ENCODE data around the gene JAK1. TPM values are rescaled to one million over a fixed set of nuclear protein-coding genes. Genes with fewer than 3 reads are reported as not detected.

Gene JAK1
- total and polyA plus RNA-seq, 12 donors, result 23.4 to 155 (median 91.1) TPM

- intact Hi-C loops (cut with DNase I), result no loop called here
- H3K9me3 ChIP-seq (replicated peaks in 1 of 3), result no peaks in the 10 kb centered on the region
- no peak for DNase-seq
- H3K27me3 ChIP-seq, result no peaks in the 10 kb centered on the region
- TF ChIP-seq, protein P1, sequence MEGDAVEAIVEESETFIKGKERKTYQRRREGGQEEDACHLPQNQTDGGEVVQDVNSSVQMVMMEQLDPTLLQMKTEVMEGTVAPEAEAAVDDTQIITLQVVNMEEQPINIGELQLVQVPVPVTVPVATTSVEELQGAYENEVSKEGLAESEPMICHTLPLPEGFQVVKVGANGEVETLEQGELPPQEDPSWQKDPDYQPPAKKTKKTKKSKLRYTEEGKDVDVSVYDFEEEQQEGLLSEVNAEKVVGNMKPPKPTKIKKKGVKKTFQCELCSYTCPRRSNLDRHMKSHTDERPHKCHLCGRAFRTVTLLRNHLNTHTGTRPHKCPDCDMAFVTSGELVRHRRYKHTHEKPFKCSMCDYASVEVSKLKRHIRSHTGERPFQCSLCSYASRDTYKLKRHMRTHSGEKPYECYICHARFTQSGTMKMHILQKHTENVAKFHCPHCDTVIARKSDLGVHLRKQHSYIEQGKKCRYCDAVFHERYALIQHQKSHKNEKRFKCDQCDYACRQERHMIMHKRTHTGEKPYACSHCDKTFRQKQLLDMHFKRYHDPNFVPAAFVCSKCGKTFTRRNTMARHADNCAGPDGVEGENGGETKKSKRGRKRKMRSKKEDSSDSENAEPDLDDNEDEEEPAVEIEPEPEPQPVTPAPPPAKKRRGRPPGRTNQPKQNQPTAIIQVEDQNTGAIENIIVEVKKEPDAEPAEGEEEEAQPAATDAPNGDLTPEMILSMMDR (IDR thresholded peaks at IDR 0.05), result no peak
- no peak for TF ChIP-seq POLR2A (IDR thresholded peaks at IDR 0.05)
- H3K36me3 ChIP-seq (replicated peaks in 1 of 2), result no peaks in the 10 kb centered on the region
- no peak overlapping the region for H3K4me3 ChIP-seq
- peaks cover 7 to 36% of the 10 kb centered on the region in 2 donors for H3K4me1 ChIP-seq (replicated peaks in 1 of 2)
- no peak overlapping the region for H3K27ac ChIP-seq
- 56 to 63% (median 61%) methylated on average over 4 of the region's 4 CpGs for WGBS, 4 donors
Observed at GRCh38 chr1:64942118-64942517, 24.2 kb downstream of the JAK1 start.

GRCh38 chr1:64941461-64942117 is 24.8 kb downstream of the JAK1 start:
- Histone ChIP-seq H3K27ac (no peak overlapping the region), H3K27me3 (no peaks in the 10 kb centered on the region), H3K9me3 (replicated peaks in 1 of 3) (no peaks in the 10 kb centered on the region), H3K4me1 (replicated peaks in 1 of 2) (peaks cover 8 to 41% of the 10 kb centered on the region in 2 donors), H3K4me3 (no peak overlapping the region), H3K36me3 (replicated peaks in 1 of 2) (no peaks in the 10 kb centered on the region)
- DNase-seq, result no peak
- no peak for TF ChIP-seq POLR2A (IDR thresholded peaks at IDR 0.05)
- TF ChIP-seq, protein P1 (IDR thresholded peaks at IDR 0.05), result no peak
- WGBS, 4 donors, result 73 to 81% (median 76%) methylated on average over 5 of the region's 5 CpGs
- intact Hi-C loops (cut with DNase I), result no loop called here

GRCh38 chr1:64940025-64940424 is 26.3 kb downstream of the JAK1 start:
- Histone ChIP-seq H3K9me3 (replicated peaks in 1 of 3) (no peaks in the 10 kb centered on the region), H3K4me1 (replicated peaks in 1 of 2) (peaks cover 13 to 55% of the 10 kb centered on the region in 2 donors), H3K4me3 (no peak overlapping the region), H3K27ac (no peak overlapping the region), H3K27me3 (no peaks in the 10 kb centered on the region), H3K36me3 (replicated peaks in 1 of 2) (no peaks in the 10 kb centered on the region)
- DNase-seq, result no peak
- WGBS, 4 donors, result 55 to 70% (median 64%) methylated on average over 3 of the region's 3 CpGs
- TF ChIP-seq POLR2A (IDR thresholded peaks at IDR 0.05), result no peak
- TF ChIP-seq, protein P1 (IDR thresholded peaks at IDR 0.05), result no peak
- intact Hi-C loops (cut with DNase I), result no loop called here

DNA sequence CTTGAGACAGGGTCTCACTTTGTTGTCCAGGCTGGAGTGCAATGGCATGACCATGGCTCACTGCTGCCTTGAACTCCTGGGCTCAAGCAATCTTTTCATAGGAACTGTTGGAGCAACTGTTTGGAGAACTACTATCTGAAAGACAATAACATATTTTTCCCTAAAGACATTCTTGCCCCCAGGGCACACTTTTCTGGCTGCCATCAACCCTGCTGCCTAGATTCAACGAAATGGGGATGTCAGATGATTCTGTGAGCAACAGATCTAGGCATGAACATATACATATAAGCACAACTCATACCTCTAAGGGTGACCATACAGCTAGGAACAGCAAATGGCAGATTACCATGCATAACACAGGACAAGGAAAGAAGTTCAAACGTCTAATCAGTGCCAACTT is 27.4 kb downstream of the JAK1 start:
- 64 to 84% (median 82%) methylated on average over 2 of the region's 2 CpGs for WGBS, 4 donors
- TF ChIP-seq POLR2A (IDR thresholded peaks at IDR 0.05), result no peak
- TF ChIP-seq, protein P1 (IDR thresholded peaks at IDR 0.05), result no peak
- Histone ChIP-seq H3K9me3 (replicated peaks in 1 of 3) (no peaks in the 10 kb centered on the region), H3K27me3 (no peaks in the 10 kb centered on the region), H3K27ac (no peak overlapping the region), H3K4me1 (replicated peaks in 1 of 2) (peaks cover 24 to 65% of the 10 kb centered on the region in 2 donors), H3K4me3 (no peak overlapping the region), H3K36me3 (replicated peaks in 1 of 2) (no peaks in the 10 kb centered on the region)
- intact Hi-C loops (cut with DNase I), result no loop called here
- no peak for DNase-seq
